HPDE6-E6E7 (cell line): ENCODE results near the gene GALNT18.

Experiments used
- DNase-seq: peaks from one replicate; pipeline ENCODE4 v3.0.0; 2011; ENCODE audit warnings: missing footprints; ENCODE audit errors: extremely low spot score

Gene GALNT18

DNA sequence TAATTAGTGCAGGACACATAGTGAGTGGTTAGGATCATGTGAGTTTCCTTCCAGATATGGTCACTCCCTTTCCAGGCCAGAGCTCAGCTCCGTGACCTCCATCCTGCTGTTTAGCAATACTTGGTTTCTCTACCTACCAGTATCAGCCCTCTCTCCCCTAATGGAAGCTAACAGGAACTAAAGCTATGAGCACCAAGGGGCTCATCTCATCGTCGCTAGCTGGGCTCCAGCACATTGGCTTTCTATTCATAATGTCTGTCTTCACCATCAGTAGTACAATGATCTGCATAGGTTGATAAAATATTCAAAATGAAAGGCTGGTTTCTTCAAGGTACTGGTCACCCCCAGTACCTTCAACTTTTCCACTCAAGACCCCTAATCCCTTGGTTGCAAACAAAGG, 2.4 kb upstream of the GALNT18 start:
- DNase-seq = no peak

- no peak for DNase-seq
These were observed 967 bp upstream of the GALNT18 start for GRCh38 chr11:11622772-11623171.

GRCh38 chr11:11622340-11622706, 518 bp upstream of the GALNT18 start:
- no peak for DNase-seq

GRCh38 chr11:11620921-11621572, 758 bp downstream of the GALNT18 start:
- no peak for DNase-seq

DNA sequence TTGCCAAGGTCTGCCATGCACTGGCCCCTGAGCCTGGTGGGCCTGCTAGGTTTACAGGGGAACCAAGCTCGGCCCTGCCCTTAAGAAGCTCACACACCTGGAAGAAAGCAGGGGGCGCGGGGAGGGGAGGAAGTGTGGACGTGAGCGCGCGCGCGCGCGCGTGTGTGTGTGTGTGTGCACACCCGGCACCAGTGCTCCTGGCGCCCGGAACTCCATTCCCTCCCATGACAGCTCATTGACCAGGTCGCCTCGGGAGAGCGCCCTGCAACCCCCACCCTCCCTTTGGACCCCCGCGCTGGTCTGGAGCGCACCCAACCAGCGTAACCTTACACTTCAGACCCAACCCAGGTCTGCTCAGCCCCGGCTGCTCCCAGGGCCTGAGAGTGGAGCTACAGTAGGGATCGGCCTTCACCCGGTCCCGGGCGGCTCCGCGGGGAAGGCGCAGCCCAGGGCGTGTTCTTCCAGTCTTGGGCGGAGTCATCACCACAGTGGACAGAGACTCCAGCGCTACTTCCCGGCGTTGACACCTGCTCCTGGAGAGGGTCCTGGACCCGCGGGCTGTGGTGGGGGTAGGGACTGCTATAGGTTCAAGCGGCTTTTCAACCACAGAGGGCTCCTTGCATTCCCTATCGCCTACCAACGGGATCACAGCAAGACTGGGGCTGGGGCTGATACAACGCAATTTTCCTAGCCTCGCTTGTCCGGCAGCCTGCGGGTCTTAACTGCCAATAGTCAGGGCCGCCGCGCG, 1.5 kb downstream of the GALNT18 start:
- peak; percentile 61 for DNase-seq

DNA sequence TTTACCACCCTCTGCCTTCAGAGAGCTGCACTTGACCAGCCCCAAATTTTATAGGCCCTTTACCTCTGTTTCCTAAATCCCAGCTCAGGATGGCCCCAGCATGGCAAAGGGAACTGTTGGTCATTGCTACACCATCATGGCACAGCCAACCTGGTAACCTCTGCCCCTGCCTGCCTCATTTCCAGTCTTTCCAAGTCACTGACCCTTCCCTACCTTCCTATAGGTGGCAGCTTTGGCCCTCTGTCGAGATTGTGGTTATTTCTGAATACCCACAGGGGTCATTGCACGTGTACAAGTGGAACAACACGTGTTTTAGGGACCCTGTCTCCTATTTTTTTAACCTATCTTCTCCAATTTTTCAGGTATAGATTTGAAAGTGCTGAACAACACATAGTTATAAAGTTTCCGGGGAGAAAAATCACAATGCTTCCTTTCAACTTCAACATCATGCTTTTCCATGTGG, 2.8 kb downstream of the GALNT18 start:
- DNase-seq = no peak

DNA sequence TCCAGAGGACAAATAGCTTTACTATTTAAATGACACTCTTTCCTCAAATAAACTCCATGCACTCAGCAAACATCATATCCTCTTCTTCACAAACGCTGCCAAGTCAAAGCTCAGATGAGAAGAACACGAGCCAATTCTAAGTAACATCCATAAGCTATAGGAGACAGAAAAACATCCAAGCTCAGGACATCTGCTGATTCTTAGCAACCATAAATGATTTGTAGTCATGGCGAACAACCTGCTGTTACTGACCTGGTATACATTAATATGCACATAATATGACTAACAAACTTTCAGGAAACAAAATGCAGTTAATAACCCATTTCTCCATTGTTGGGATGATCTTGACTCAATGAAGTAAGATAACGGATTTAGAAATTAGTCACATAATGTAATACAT, 6.7 kb downstream of the GALNT18 start:
- DNase-seq = no peak

- DNase-seq = no peak
These were observed 9.4 kb downstream of the GALNT18 start for GRCh38 chr11:11612439-11612838.

DNA sequence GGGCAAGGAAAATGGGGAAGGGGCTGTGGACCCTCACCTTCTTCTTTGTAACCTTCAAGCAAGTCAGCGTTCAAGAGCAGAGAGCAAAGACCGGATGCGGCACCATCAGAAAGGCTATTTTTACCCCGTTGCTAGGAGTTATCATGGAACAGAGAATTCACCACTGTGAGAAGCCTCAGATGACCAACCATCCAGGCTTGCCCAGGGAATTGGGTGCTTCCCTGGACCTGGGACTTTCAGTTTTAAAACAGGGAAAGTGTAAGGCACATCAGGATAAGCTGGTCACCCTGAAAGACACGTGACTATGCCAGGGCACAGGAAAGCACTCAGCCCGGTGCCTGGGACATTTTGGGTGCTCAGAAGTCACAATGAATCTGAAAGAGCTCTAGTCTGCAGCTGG, 10.4 kb downstream of the GALNT18 start:
- DNase-seq = no peak

DNA sequence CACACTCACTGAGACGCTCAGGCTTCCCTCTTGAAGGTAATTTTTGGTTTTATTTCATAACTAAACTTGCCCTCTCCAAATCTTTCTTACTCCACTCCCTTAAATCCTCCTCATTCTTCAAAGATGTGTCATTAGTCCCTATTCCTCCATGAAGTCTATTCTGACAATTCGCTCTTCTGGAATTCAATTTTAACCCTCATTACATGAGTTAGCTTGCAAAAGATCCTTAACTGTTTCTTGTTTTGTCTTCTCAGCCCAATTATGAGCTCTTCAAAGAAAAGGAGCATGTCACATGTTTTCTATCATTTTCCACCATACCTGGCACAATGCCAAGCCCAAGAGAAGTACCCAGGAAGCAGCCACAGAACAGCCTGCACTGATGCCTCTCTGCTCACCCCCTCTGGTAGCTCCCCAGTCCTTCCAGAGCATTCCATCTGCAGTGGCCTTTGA, 13.0 kb downstream of the GALNT18 start:
- no peak for DNase-seq

DNA sequence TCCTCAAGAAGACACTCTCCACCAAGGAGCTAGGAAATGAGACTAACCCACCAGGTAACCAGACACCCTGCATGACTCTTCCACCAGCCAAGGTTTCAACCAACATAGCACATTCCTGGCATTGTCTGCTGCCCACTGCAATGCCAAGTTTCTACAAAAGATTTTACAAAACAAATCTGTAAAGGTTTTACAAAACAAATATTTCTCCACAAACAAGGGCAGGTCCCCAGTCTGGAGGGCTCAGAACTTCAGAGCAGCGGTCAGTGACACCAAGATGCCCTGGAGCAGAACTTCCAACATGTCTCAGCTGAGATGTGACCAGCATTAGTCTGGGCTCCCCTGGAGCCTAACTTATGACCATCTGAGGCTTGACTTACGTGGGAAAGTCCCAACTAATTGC, 14.0 kb downstream of the GALNT18 start:
- no peak for DNase-seq

DNA sequence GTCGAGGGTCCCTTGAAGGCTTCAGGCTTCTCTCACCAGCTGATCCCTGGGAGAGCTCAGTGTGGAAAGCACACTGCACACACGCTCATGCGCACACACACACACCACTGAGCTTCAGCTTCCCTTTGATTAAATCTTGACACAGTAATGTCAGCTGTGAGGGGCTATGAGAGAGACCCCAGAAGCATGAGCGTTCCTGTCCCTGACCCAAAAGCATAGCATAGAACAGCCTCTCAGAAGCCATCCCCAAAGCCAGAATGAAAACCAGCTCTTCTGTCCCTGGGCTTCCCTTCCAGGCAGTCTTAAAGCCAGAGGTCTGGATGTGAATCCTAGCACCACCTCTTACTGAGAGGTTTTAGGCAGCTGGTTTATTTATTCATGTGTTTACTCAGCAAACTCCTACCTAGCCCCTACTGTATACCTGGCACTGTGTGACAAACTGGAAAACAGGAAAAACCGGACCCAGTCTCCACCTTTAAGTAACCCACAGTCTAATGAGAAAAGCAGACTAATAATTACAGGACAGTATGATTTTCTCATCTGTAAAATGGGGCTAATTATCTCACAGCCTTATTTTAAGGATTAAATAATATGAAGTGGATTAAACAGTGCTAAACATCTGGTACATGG, 15.9 kb downstream of the GALNT18 start:
- DNase-seq = no peak

DNA sequence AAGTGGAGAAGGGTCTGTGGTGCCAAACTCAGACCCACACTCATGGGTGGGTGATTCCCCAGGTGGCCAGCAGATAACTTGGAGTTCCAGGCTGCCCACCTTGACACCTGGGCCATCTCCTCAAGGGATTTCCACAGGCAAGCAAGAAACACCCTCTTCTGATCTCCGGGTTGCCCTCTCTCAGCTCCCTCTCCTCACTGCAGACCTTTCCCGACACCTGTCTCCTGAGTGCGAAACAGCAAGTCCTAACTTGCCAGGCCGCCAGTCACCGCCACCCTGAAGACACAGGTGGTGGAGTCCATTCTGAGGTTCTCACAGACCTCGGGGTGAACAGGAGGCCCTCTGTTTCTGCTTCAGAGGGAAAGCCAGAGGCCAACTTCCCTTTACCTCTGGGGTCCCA, 16.6 kb downstream of the GALNT18 start:
- no peak for DNase-seq

- no peak for DNase-seq
These were observed 17.3 kb downstream of the GALNT18 start for GRCh38 chr11:11604370-11604990.

GRCh38 chr11:11602011-11602410, 19.8 kb downstream of the GALNT18 start:
- no peak for DNase-seq

DNA sequence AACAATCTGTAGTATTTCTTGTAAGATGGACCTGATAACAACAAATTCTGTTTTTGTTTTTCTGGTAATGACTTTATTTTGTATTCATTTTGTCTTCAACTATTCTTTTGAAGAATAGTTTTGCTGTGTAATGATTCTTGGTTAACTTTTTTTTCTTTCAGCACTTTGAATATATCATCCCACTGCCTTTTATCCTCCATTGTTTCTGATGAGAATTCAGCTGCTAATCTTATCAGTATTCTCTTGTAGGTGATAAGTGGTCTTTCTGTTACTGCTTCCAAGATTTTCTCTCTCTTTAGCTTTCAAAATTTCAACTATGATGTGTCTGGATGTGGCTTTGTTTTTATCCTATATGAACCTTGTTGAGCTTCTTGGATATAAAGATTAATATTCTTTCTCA, 21.5 kb downstream of the GALNT18 start:
- DNase-seq = no peak

- no peak for DNase-seq
These were observed 23.6 kb downstream of the GALNT18 start for GRCh38 chr11:11598243-11598642.

DNA sequence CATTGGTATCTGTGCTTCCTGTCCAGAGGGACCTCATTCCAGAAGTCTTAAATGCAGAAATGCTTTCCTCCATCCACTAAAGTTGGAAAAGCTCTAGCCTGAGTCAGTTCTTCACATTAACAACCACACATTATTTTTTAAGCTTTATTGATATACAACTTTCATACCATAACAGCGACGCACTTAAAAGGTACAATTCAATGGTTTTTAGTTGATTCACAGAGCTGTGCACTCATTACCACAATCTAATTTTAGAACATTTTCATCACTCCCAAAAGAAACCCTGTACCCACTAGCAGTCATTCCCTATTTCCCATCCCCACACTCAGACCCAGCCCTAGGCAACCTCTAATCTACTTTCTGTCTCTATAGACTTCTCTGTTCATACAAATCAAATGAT, 27.6 kb downstream of the GALNT18 start:
- DNase-seq = no peak

DNA sequence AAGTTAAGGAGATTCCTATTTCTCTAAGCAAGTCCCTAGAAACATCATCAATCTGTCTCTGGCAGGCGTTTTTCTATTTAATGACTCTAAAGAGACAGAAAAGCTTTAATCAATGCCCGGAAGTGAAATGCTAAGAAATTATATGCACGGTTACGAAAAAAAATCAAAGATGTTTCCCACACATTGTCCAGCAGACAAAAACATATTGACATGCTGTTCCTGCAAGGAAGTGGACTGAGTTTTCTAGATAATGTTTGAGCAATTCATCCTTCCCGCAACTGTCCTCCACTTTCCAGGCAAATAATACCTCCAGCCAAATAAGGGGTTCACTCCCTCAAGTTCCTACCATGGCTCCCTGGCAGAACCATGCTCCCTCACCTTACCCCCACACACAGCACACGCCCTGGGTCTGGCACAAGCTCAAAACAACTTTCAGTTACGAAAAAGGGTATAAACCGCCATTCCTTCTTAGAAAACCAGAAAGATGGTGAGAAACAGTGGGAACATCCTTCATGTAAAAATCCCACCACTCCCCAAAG, 29.6 kb downstream of the GALNT18 start:
- no peak for DNase-seq

DNA sequence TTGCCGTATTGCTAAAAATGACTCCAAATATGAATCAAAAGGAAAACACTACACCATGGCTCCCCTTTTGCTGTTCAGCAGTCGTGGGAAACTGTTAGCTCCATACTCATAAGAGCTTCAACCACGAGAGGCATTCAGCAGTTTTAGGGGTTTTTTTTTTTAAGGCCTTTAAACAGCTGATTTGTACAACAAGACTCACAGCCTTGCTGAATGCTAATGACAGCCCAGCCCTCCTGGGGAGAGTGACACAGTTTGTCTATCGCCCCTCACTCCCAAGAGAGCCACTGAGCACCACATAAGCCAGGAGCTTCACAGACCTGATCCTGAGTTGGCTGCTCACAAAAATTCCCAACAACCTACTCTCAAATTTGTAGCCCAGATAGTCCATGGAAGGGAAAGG, 32.4 kb downstream of the GALNT18 start:
- DNase-seq = no peak

DNA sequence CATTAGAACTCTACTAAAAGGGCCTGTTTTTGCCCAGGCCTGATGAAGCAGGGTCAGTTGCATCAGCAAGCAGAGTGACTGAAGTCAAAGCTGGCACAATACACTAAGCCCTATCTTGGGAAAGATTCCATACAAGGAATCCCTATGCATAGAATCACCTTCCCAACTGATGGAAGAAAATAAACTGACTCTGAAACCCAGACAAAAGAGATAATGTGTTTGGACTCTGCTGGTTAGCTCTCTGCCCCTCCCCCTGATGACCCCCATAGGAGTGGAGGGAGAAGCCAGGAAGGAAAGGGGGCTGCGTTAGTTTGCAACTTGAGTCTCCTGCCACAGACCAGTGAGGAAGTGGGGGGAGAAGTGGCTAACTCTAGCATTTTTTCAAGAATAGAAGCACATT, 32.9 kb downstream of the GALNT18 start:
- no peak for DNase-seq

- no peak for DNase-seq
These were observed 33.6 kb downstream of the GALNT18 start for GRCh38 chr11:11588243-11588642.
